NCI-H1092 treated with DMSO at 0.1 percent for 48 hours (cell line): ENCODE measurements around the gene RNF11.
"Not testable (repeated sequence)": the region's sequence is repeated elsewhere in the genome, so short reads cannot be mapped to it uniquely, and the experiment has no call there.

Experiments
- DNase-seq: peaks from one replicate; lab custom pipeline; 2025; lab: John Stamatoyannopoulos, UW

Gene RNF11

DNA sequence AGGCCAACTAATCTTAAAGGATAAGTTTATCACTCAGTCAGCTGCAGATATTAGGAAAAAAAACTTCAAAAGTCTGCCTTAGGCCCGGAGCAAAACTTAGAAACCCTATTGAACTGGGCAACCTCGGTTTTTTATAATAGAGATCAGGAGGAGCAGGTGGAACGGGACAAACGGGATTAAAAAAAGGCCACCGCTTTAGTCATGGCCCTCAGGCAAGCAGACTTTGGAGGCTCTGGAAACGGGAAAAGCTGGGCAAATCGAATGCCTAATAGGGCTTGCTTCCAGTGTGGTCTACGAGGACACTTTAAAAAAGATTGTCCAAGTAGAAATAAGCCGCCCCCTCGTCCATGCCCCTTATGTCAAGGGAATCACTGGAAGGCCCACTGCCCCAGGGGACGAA lies 7.6 kb upstream of the RNF11 start:
- not testable (repeated sequence) for DNase-seq

DNA sequence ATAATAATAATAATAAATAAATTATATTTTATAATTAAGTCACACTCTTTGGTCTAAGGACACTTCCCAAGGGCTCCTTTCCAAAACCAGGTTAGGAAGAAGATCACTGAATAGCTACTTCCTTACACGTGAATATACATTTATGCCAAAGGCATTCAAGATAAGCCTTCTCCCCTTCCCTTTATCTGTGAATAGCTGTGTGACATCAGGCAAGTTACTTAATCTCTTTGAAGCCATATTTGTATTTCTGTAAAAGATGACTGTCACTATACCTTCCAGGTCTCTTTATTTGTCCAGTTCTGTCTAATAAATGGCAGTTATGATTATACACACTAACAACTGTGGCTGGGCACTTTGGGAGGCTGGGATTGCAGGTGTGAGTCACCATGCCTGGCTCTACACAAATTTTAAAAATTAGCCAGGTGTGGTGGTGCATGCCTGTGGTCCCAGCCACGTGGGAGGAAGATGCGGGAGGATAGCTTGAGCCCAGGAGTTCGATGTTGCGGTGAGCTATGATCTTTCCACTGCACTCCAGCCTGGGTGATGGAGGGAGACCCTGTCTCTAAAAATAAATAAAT lies 5.5 kb upstream of the RNF11 start:
- DNase-seq = no peak

- no peak for DNase-seq
These were observed 5.0 kb upstream of the RNF11 start for GRCh38 chr1:51231120-51231519.

- DNase-seq = no peak
These were observed 4.2 kb upstream of the RNF11 start for GRCh38 chr1:51231896-51232295.

DNA sequence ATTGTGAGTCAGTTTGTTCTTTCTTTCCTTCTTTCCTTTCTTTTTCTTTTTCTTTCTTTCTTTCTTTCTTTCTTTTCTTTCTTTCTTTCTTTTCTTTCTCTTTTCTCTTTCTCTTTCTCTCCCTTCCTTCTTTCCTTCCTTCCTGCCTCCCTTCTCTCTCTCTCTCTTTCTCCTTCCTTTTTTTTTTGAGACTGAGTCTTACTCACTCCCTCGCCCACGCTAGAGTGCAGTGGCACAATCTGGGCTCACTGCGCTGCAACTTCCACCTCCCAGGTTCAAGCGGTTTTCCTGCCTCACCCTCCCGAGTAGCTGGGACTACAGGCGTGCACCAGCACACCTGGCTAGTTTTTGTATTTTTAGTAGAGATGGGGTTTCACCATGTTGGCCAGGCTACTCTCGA lies 1.8 kb upstream of the RNF11 start:
- DNase-seq = not testable (repeated sequence)

- peak; percentile 82 for DNase-seq
These were observed 1.2 kb upstream of the RNF11 start for GRCh38 chr1:51234721-51235425.

- peak; percentile 30 for DNase-seq
These were observed 668 bp downstream of the RNF11 start for GRCh38 chr1:51236531-51237350.

DNA sequence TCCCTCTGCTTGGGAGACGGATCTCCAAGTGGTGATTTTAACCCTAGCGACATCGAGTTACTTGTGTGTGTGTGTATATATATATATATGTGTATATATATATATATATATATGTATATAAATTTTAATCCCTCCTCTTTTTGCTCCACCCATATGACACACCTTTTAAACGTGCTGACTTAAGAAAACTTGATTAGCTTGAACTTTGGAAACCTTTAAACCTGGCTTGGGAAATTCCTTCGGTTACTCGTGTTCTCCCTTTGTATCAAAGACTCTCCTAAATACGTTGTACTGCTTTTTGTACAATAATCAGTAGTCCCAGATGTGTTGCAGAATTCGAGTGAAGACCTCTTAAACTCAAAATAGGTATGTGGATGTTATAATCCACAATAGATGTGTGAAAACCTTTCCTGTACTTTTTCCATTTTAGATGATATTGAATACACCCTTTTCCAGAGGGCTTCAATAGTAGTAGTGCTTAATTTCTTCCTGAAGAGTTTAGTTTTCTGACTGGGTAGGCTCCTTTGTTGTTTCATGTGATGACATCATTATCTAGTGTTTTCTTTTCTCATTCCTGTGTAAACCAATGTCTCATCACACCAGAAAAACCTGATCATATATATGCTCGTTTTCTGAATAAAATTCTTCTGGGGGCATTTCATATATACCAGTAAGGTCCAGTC lies 1.4 kb downstream of the RNF11 start:
- DNase-seq = peak; percentile 15

GRCh38 chr1:51238034-51238403 lies 1.9 kb downstream of the RNF11 start:
- peak; percentile 15 for DNase-seq

- no peak for DNase-seq
These were observed 4.0 kb downstream of the RNF11 start for GRCh38 chr1:51240084-51240483.

DNA sequence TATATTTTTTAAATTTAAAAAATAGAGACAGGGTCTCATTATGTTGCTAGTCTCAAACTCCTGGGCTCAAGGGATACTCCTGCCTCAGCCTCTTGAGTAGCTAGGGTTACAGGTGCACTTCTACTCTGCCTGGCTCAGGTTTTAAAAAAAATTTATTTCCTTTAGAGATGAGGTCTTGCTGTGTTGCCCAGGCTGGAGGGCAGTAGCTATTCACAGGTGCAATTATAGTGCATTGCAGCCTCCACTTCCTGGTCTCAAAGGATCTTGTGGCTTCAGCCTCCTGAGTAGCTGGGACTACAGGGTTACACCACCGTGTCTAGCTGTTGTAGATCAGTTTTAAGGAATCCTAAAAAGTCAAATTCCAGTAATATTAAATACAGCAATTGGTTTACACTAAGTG lies 5.0 kb downstream of the RNF11 start:
- no peak for DNase-seq

- no peak for DNase-seq
These were observed 6.5 kb downstream of the RNF11 start for GRCh38 chr1:51242546-51242945.

- DNase-seq = no peak
These were observed 10.9 kb downstream of the RNF11 start for GRCh38 chr1:51247022-51247421.

DNA sequence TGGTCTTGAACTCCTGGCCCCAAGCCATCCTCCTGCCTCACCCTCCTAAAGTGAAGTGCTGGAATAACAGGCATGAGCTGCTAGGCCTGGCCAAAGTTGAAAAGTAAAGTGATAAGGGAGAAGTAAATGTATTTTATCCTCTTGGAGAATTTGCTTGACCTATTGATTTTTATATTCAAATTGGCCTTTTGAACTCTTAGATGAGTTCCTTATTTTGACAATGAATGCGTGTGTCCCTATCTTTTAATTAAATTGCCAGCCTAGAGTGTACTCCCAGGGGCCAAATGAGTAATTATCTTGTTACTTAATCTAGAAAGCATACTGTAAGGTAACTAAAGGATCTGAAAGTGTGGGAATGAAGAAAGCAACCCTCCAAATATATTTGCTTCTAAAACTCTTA lies 11.4 kb downstream of the RNF11 start:
- no peak for DNase-seq

- no peak for DNase-seq
These were observed 13.4 kb downstream of the RNF11 start for GRCh38 chr1:51249445-51249844.

- not testable (repeated sequence) for DNase-seq
These were observed 14.7 kb downstream of the RNF11 start for GRCh38 chr1:51250729-51251128.

DNA sequence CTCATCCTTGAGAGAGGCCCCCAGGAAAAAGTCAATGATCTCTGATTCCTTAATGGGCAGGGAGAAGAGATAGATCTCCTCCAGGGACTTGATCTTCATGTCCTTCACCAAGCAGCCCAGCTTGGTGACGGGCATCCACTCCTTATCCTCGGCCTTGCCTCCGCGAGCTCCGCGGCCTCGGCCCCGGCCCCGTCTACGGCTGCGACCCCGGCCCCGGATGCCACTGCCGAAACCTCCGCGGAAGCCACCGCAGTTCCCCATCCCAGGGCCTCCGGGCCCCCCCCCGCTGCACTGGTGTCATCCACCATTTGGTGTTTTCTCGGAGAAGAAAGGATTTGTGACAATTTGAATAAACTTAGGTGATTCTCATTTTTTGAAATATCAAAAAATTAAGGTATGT lies 15.1 kb downstream of the RNF11 start:
- DNase-seq = not testable (repeated sequence)

GRCh38 chr1:51252366-51252765 lies 16.3 kb downstream of the RNF11 start:
- no peak for DNase-seq

DNA sequence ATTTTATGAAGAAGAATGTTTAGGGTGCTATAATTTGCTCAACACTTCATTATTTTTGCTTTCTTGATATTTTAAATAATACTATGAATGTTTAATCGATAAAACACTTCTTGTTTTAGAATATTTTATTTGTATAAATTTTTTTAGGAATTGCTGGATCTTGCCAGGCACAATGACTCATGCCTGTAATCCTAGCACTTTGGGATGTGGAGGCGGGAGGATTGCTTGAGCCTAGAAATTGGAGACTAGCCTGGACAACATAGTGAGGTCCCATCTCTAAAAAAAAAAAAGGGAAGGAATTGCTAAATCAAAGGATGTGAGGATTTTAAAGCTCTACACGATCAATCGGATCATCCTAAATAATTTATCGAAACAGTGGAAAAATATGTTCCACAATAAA lies 17.6 kb downstream of the RNF11 start:
- DNase-seq = no peak

- DNase-seq = no peak
These were observed 19.3 kb downstream of the RNF11 start for GRCh38 chr1:51255331-51255730.

DNA sequence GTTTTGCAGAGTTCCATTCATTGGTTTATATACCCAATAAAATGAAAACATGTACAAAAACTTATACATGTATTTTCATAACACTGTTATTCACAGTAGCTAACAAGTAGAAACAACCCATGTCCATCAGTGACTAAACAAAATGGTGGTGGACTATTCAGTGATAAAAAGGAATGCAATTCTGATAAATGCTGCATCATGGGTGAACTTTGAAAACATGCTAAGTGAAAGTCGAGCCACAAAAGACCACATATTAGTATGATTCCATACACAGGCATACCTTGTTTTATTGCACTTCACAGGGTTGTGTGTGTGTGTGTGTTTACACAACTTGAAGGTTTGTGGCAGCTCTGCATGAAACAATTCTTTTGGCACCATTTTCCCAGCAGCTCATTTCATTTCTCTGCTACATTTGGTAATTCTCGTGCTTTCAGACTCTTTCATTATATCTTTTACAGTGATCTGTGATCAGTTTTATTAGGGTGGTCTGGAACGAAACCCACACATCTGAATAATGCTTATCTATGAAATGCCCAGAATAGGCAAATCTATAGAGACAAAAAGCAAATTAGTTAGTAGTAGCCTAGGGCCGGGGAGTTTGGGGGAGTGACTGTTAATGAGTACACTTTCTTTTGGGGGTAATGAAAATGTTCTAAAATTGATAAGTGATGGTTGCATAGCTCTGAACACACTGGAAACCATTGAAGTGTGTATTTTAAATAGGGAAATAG lies 27.2 kb downstream of the RNF11 start:
- no peak for DNase-seq

GRCh38 chr1:51264451-51264850 lies 28.4 kb downstream of the RNF11 start:
- no peak for DNase-seq
